HG03159 (cell line): ENCODE measurements around the gene TMEM201.
"Not testable (repeated sequence)": the region's sequence is repeated elsewhere in the genome, so short reads cannot be mapped to it uniquely, and the experiment has no call there.

Experiments used
- ATAC-seq: cut with Tn5 transposase; IDR thresholded peaks from one replicate; pipeline ENCODE4 v1.9.1; 2021; ENCODE audit warnings: mild to moderate bottlenecking, moderate library complexity; ENCODE audit not compliant: unreplicated experiment

Gene TMEM201

DNA sequence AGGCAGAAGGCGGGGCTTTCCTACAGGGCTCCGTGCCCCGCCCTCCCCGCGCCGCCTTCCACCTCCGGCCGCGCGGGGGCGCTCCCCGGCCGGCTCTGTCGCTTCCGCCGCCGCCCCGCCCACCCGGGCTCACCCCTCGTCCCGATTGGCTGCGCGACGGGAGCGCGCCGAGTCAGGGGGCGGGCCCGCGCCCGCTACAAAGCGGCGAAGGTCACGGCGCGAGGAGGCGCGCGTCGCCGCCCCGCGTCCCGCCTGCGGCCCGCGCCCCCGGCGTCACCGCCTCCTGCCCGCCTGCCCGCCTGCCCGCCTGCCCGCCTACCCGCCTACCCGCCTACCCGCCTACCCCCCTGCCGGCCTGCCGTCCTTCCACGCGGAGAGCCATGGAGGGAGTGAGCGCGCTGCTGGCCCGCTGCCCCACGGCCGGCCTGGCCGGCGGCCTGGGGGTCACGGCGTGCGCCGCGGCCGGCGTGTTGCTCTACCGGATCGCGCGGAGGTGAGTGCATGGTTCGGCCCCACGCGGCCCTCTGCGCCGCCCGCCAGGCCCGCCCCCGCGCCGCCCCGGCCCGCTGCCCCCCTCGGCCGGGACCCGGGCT, at the start of gene TMEM201:
TSS of gene TMEM201 (plus strand) at position 361 of the 593 bp plus-strand sequence. CDS start at position 381, 20 bp downstream.
- peak; percentile 65 for ATAC-seq

DNA sequence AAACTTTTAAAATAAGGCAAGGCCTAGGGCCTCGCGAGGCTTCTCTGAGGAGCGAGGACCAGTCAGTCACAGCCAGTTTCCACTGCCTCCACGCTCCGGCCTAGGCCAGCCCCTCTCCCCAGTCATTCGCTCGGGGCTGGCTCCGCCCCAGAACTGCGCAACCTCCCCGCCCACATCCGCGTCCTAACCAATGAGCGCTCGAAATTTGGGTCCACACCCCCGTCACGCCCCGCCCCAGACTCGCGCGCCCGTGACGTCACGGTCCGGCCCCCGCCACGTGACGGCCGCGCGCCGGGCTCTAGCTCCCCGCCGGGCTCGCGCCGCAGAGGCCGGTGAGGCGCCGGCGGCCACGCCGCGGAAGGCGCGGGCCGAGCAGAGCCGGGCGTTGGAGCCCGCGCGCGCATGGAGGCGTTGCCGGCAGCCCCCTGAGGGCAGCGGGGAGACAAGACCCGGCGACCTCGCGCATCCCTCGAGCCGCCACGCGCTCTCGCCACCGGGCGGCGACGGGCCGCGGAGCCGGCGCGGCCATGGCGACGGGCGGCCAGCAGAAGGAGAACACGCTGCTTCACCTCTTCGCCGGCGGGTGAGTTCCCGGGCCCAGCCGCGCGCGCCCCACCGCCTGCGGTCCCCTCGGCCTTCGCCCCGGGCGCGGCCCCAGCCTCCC, 49.4 kb upstream of the TMEM201 start, which contains the start of gene SLC25A33:
TSS of gene SLC25A33 (plus strand) at position 301 of the 664 bp plus-strand sequence. CDS start at position 528, 227 bp downstream.
- ATAC-seq = peak; percentile 91

DNA sequence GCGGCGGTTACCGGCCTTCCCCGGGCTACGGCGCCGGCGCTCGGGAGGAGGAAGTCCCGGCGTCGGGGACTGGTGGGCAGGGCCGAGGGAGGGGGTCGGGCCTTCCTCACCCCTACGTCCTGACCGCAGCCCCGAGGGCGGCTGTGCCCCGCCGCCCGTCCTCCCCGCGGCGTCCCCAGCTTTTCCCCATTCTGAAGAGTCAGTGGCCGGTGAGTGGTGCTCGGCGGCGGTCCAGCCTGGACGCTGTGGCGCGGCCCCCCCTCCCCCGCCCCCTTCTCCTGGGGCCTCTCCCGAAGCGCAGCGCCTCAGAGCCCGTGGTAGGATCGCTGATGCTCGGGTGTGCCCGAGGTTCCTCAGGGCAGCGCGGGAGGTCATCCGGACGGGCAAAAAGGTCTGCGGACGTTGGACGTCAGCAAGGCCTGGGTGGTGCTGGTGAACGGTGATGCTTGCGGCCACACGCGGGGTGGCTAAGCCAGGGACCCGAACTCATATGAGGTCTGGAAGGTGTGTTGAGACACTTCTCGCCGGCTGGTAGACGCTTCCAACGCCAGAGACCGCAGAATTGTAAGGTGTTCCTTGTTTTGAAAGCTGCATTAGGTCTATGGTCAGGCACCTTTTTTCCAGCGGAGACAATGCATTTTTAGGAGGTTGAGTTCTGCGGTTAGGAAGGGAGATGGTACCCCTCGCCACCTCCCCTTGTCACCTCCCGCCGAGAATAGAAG, 48.7 kb upstream of the TMEM201 start:
- peak; percentile 41 for ATAC-seq

DNA sequence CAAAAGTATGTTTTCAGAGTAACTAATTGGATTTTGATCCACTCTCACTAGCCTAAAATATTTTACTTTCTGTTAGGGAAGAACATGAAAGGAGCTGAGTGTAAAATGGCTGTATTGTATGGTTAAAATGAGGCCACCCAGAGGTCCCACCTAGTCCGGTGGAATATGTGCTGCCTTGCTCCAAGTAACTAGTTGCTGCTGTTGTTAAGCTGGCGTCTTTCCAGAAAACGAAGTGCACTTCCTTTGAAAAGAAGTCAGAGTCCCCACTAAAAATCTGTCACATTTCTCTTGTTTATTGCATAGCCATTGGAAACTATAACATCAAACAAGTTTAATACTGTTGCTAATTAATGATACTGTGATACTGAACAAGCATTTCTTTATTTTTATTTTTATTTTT, 46.3 kb upstream of the TMEM201 start:
- no peak for ATAC-seq

GRCh38 chr1:9544926-9545325, 43.8 kb upstream of the TMEM201 start:
- ATAC-seq = no peak

- ATAC-seq = no peak
Measured at GRCh38 chr1:9549955-9550546, 38.7 kb upstream of the TMEM201 start.

GRCh38 chr1:9551984-9552383, 36.7 kb upstream of the TMEM201 start:
- no peak for ATAC-seq

DNA sequence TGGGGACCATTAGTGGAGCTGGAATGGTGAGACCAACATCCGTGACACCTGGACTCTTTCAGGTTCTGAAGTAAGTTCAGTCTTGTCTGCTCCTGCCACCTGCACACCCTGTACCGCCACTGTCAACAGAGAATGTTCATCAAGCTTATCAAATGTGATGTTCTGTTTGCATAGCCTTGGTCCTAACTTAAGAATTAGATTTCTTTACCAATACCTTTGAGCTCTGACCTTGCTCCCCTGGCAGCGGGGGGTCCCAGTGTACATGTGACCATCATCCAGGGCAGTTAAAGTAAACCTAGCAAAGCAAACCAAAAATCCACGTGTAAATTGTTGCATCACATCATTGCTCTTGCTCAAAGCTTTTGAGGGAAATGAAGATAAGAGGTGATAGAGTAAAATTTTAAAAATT, 35.0 kb upstream of the TMEM201 start:
- ATAC-seq = no peak

DNA sequence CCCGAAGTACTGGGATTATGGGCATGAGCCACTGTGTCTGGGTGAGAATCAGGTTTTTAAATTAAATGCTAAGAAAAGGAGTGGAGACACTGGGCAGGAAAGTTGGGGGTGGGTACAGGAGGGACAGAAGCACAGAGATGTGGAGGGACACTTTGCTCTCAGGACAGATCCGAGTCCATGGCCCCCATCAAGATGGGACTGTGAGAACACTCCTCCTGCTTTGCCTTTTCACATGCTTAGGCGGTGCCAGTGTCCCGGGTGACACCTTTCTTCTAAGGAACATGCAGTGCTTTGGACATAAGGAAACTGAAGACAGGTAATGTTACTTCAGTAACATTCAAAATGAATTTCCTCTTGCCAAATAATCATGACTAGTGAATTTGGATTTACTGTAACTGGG, 32.8 kb upstream of the TMEM201 start:
- no peak for ATAC-seq

DNA sequence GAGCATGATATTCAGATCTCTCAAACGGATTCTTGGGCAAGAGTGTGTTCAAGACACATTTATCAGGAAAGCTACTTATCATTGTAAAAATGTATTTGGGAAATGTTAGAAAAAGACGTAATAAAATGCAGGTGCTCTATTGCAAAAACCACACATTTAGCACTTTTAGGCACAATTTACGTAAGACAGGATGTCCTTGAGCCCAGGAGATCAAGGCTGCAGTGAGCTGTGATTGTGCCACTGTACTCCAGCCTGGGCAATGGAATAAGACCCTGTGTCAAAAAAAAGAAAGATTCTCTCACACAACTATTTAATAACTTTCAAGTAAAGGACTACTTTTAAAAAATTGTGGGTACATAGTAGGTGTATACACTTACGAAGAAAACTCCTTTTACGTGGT, 31.1 kb upstream of the TMEM201 start:
- ATAC-seq = no peak

DNA sequence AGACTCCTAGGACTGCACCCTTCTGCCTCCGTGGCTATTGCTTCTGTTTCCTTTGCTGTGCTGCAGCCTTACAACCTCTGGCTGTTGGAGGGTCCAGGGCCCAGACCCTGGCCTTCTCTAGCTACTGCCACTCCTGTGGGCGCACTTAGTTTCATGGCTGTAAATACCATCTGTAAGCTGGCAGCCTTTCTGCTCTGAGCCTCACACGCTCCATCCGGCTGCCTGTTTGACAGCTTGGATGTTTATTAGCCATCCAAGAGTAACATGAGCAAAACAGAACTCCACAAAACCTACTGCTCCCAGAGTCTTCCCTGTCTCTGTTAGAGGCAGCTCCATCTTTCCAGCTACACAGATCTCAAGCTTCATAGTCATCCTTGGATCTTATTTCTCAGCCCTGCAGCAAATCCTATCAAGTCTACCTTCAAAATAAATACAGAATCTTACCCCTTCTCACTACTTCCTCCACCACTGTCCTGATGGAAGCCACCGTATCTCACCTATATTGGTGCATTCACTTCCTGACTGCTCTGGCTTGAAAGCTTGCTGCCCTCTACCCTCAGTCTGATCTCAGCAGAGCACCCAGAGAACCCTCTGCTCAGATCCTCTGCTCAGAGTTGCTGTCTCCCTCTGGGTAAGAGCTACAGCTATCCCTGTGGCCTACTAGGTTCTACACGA, 30.3 kb upstream of the TMEM201 start:
- ATAC-seq = no peak

- ATAC-seq = no peak
Measured at GRCh38 chr1:9558946-9559545, 29.7 kb upstream of the TMEM201 start.

DNA sequence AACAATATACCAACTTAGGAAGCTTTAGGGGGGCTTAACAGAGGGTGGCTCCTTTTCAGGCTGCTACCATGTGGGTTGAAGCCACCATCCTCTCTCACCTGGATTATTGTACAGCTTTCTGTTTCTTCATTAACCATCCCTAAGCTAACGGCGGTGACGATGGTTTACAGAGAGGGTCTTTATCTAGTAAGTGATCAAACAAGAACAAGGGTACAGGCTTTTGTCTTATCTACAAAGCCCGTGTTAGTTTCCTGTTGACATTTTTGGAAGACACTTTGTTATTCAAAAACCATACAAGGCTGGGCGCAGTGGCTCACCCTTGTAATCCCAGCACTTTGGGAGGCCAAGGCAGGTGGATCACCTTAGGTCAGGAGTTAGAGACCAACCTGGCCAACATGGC, 29.0 kb upstream of the TMEM201 start:
- no peak for ATAC-seq

GRCh38 chr1:9560090-9560489, 28.6 kb upstream of the TMEM201 start:
- not testable (repeated sequence) for ATAC-seq

DNA sequence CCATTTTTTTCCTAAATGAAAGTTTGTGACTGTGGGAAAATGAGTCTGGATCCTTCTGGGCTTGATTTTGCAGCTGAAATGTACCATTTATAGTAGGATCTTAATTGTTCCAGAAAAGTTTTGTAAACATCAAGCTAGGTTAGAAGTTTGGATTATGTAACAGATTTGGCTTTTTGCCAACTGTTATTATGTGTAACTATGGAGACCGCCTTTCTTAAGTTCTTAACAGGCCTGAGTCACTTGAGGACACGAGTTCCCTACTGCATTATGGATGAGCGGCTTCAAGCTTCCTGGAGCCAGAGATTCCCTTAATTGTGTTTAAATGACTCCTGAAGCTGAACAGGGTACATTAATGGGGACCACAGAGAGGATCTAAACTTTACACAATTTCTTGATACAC, 27.3 kb upstream of the TMEM201 start:
- ATAC-seq = no peak

- ATAC-seq = no peak
Measured at GRCh38 chr1:9569267-9569666, 19.4 kb upstream of the TMEM201 start.

DNA sequence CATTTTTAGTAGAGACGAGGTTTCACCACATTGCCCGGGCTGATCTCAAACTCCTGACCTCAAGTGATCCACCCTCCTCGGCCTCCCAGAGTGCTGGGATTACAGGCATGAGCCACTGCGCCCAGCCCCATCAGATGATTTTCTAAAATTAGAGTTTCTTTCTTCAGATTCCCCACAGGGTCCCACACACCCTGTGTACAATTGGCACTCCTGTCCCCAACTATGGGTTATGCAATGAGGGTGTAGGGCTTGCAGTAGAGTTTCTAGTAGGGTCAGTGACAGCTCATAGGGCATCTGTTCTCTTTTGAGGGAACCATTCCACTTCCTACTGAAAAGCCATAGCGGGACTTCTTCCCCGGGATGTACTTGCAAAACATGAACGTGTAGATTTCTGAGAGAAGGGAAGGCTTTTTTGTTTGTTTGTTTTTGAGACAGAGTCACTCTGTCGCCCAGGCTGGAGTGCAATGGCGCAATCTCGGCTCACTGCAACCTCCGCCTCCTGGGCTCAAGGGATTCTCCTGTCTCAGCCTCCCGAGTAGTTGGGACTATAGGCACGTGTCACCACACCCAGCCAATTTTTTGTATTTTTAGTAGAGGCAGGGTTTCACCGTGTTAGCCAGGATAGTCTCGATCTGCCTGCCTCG, 17.7 kb upstream of the TMEM201 start:
- ATAC-seq = not testable (repeated sequence)

DNA sequence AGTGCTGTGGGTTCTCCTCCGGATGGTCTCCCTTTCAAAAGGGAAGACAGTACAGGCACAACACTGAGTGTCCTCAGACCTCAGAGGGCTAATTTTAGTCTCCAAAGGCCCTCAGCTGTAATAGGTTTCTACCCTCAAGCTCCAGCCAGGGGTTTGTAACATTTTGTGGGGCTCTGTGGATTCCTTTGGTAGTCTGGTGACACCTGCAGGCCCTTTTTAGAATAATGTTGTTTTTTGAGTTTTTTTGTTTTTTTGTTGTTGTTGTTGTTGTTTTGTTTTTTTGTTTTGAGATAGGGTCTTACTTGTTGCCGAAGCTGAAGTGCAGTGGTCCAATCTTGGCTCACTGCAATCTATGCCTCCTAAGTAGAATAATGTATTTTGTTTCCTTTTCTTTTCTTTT, 15.0 kb upstream of the TMEM201 start:
- ATAC-seq = no peak

- no peak for ATAC-seq
Measured at GRCh38 chr1:9575486-9575885, 13.2 kb upstream of the TMEM201 start.

DNA sequence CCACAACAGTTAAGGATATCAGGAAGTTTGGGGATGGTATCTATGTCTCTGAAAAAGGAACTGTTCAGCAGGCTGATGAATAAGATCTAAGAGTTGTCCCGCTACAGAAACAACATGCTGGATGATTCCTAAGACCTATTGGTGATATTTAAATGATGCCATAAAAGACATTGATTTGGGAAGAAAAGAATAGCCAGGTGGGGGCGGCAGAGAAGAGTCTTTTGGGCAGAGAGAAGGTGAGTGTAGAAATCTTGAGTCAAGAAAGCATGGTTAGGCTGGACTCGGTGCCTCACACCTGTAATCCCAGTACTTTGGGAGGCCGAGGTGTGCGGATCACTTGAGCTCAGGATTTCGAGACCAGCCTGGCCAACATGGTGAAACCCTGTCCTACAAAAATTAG, 11.8 kb upstream of the TMEM201 start:
- no peak for ATAC-seq
